ENCODE results near the gene METRNL.

The METRNL gene

GRCh38 chr17:83078378-83079351, 744 bp upstream of the METRNL start:
- peak; percentile 34 for DNase-seq (ENCODE audit: low spot score)
- FAIRE-seq: peak; percentile 30

- FAIRE-seq (no peak), DNase-seq (ENCODE audit: low spot score) (peak; percentile 36)
Measured at GRCh38 chr17:83079766-83080578, 563 bp downstream of the METRNL start.

- FAIRE-seq (no peak), DNase-seq (ENCODE audit: low spot score) (no peak)
Measured at GRCh38 chr17:83080579-83080857, 1.1 kb downstream of the METRNL start.

DNA sequence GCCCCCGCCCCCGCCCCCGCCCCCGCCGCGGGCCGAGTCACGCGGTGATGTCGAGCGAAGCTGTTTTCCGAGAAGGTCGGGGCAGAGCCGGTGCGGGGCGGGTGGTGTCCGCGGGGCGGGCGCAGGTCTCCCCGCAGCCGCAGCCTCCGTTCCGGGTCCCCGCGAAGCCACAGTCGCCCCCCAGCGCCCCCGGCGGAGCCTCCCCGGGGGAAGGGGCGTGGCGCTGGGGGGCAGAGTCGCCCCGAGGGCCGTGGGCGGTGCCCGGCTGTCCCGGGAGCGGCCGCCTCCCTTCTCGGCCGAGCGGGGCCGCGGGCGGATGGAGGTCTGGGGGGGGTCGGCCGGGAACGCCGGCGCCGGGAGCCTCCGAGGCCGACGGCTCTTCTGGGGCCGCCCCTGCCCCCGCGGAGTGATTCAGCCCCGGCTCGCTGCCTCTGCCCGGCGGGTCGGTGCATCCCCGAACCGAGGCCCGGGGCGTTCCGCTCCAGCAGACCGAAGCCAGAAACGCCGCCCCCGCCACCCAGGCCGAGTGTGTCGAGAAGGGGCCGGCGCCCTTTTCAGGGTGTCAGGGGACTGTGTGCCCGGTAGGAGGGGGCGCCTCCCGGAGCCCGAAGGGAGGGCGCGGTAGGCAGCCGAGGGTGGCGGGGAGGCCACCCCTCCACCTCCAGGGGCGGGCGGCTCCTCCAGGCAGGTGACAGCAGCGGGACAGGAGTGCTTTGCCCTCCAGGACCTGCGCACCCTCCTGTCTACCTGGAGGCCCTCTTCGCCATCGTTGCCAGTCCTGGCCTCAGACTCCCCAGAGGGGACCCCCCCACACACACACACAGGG, 1.7 kb downstream of the METRNL start:
- DNase-seq (ENCODE audit: low spot score) (peak; percentile 70), FAIRE-seq (no peak)

DNA sequence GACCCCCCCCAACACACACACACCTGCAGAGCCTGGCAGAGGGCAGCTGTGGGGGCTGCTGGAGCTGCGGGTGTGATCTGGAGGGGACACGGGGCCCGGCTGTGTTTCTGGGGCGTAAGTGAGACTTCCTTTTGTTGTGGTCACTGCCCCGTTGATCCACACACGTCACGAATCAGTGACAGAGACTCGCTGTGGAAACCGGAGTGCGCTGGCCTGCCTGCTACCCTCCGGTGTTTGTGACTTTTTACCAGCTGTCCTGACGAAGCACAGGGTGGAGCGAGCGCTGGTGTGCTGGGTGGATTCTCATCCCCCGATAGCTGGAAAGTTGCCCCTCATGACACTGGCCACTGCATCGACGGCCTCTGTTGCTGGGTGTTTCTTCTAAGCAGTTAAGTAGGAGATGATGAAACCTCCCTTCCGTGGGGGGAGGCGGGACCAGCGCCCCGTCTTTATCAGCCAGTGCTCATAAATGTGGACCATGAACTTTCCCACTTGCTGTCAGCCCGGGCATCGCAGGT, 2.3 kb downstream of the METRNL start:
- DNase-seq (ENCODE audit: low spot score) (no peak), FAIRE-seq (peak; percentile 40)

GRCh38 chr17:83082424-83082823, 3.0 kb downstream of the METRNL start:
- peak; percentile 77 for FAIRE-seq
- DNase-seq (ENCODE audit: low spot score): no peak

DNA sequence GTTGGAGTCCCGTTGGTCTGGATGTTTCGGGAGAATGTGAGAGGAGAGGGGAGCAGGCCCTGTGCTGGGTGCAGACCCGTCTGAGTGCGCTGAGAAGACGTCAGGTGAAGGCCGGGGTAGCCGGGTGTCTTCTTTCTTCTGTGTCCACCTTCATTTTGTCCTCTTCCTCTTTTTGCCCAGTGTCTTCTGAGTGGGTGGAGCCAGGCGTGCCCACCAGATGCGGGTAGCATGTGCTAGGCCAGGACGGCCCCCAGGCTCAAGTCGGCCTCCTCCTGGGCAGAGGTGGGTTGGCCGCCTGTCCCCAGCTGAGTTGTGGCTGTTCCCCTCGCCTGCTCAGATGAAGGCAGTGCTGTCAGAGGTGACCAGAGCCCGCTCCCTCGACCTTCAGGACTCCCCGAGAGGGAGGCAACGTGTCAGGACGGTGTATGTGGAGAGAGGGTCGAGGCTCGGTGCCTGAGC, 3.5 kb downstream of the METRNL start:
- DNase-seq (ENCODE audit: low spot score): no peak
- no peak for FAIRE-seq

DNA sequence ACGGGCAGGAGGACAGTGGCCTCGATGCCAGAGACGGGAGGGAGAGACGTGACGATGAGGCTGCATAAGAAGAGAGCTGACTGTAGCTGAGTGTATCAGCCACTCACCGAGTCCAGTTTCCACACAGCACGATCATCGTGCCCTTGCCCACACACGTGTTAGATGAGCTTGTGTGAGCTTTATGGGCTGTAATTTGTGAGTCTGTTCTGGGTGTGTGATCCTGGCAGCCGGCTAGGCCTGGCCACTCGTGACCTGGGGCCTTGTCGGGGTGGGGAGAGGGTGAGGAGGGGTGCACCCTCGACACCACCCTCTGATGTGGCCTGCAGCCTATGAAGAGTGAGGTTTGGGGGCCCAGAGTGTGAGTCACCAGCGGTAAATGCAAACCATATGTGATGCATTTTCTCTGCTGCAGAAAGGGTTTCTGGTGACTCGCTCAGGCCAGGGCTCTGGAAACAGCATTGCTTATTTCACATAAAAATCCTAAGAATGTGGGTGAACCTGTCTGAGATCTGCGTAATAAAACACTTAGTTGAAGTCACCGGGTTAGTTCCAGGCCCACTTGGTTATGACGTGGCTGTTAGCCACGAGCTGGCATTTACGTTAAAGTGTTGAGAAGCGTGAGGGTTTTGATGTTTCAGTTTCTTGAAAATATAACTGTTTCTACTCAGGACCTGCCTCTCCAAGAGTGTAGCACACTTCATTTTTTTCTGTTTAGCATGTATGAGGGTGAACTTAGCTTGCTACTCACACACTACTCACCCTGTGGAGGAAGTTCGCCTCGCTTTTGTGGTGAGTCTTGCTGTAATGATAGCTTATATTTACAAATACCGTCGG, 4.2 kb downstream of the METRNL start:
- FAIRE-seq: peak; percentile 88
- peak; percentile 54 for DNase-seq (ENCODE audit: low spot score)

DNA sequence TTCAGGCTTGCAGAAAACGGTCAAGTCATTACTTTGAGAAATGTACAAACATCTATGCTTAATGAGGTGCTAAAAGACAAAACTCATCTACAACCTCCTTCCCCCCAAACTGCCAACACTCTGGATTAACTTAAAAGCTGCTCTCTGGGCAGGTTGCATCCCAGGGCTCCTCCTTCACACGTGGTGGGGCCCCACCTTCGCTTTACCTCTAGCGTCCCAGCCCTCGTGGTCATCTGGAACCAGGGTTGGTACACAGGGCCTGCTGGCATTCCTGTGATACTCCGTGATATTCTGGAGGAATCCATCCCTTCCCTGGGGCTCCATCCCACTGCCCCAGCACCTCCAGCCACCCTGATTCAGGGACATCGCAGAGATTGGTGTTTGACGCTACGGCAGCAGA, 4.8 kb downstream of the METRNL start:
- no peak for DNase-seq (ENCODE audit: low spot score)
- no peak for FAIRE-seq

DNA sequence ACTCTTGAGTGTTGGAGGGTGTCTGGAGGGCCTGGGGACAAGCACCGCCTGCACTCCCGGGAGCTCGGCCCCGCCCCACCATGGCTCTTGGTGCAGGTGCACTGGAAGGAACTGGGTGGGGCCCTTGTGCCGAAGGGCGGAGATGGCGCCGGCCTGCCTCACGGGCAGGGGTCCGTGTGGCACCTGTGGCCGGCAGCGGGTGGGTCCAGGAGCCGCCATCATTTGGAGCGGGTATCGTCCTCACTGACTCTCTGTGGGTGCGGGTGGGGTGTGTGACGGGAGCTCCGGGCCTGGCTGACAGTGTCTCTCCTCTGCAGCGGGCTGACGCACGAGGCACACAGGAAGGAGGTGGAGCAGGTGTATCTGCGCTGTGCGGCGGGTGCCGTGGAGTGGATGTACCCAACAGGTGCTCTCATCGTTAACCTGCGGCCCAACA, 5.2 kb downstream of the METRNL start:
- FAIRE-seq: no peak
- no peak for DNase-seq (ENCODE audit: low spot score)

DNA sequence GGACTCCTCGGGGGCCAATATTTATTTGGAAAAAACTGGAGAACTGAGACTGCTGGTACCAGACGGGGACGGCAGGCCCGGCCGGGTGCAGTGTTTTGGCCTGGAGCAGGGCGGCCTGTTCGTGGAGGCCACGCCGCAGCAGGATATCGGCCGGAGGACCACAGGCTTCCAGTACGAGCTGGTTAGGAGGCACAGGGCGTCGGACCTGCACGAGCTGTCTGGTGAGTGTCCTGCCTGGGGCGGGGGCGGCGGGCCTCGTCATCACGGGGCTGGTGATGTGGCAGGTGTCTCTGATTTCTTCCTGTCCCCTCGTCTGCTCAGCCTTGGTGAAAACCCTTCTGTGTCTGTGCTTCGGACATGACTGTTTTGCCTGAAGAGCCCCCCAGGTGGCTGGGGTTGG, 5.7 kb downstream of the METRNL start:
- FAIRE-seq: no peak
- DNase-seq (ENCODE audit: low spot score): no peak

GRCh38 chr17:83085526-83086198, 6.3 kb downstream of the METRNL start:
- FAIRE-seq: no peak
- DNase-seq (ENCODE audit: low spot score): no peak

- FAIRE-seq (no peak), DNase-seq (ENCODE audit: low spot score) (no peak)
Measured at GRCh38 chr17:83086199-83086880, 6.9 kb downstream of the METRNL start.

- FAIRE-seq (no peak), DNase-seq (ENCODE audit: low spot score) (no peak)
Measured at GRCh38 chr17:83086907-83087787, 7.7 kb downstream of the METRNL start.

- DNase-seq (ENCODE audit: low spot score) (no peak), FAIRE-seq (no peak)
Measured at GRCh38 chr17:83087788-83088360, 8.5 kb downstream of the METRNL start.

GRCh38 chr17:83088451-83088850, 9.0 kb downstream of the METRNL start:
- DNase-seq (ENCODE audit: low spot score): no peak
- FAIRE-seq: no peak

DNA sequence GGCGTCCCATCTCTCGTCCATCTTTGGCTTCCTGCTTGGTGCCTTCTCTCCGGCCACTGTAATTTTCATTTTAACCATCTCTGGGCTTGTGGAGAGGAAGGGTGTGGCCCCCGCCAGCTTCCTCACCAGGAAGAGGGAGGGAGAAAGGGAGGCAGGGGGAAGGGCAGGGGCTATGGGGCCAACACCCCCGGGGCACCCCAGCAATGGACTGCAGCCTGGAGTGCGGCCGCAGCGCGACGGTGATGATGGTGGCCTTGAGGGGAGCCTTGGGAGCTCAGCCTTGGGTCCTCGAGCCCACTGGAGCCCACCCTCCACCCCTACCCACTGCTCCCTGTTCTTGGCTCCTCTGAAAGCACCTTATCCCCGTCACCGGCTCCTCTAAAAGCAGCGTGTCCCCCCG, 9.5 kb downstream of the METRNL start:
- DNase-seq (ENCODE audit: low spot score) (no peak), FAIRE-seq (no peak)

All from urothelium cell line (cell line).